Sigmoid colon (tissue), 7 donors: ENCODE results near the gene APC. TPM values are rescaled to one million over a fixed set of nuclear protein-coding genes. Genes with fewer than 3 reads are reported as not detected.

Experiments used
- DNase-seq: peaks from one replicate; pipeline ENCODE4 v3.0.0-alpha.2; 2019
- H3K27ac ChIP-seq, 4 donors: fragments of 200-600 bp; sonication (generic); one replicate each; pipeline ENCODE4 v1.5.1; 2016 to 2019; ENCODE audit warnings: mild to moderate bottlenecking in 1 of 4
- H3K27me3 ChIP-seq, 3 donors: fragments of 200-600 bp; sonication (generic); one replicate each; pipeline ENCODE4 v1.5.1; 2019; ENCODE audit warnings: mild to moderate bottlenecking in 1 of 3
- H3K36me3 ChIP-seq, 4 donors: fragments of 200-600 bp; sonication (generic); one replicate each; pipeline ENCODE4 v1.5.1; 2016 to 2019
- H3K4me1 ChIP-seq, 4 donors: fragments of 200-600 bp; sonication (generic); one replicate each; pipeline ENCODE4 v1.5.1; 2017 to 2019
- H3K4me3 ChIP-seq, 4 donors: fragments of 200-600 bp; sonication (generic); one replicate each; pipeline ENCODE4 v1.5.1; 2017 to 2019; ENCODE audit warnings: mild to moderate bottlenecking in 2 of 4, moderate library complexity in 1 of 4
- H3K9me3 ChIP-seq, 4 donors: fragments of 200-600 bp in 3 of 4; sonication (generic) in 3 of 4; one replicate each; pipeline versions ENCODE4 v1.5.1 to v1.6.1; 2013 to 2019
- EP300 ChIP-seq, 4 donors: sonication (generic); formaldehyde crosslinking; IDR thresholded peaks; one replicate each; pipeline ENCODE4 v1.6.1; 2017; ENCODE audit warnings: antibody characterized with exemption in 4 of 4
- POLR2A ChIP-seq, 2 donors: fragments of 450-650 bp; IDR thresholded peaks; one replicate each; pipeline ENCODE4 v1.6.1; 2016; ENCODE audit warnings: antibody characterized with exemption in 2 of 2, mild to moderate bottlenecking in 2 of 2, moderate library complexity in 2 of 2
- POLR2AphosphoS5 ChIP-seq, 4 donors: sonication (generic); formaldehyde crosslinking; IDR thresholded peaks; one replicate each; pipeline ENCODE4 v1.6.1; 2017; ENCODE audit warnings: antibody characterized with exemption in 4 of 4
- WGBS, 2 donors: extraction: QIAGEN DNeasy Blood & Tissue Kit; methylation state at CpG; one replicate each; pipeline ENCODE4 v1.1.7; 2013; 5-methylcytosine and 5-hydroxymethylcytosine counted together
- intact Hi-C: fragments of 100-400 bp; cut with DNase I; formaldehyde crosslinking; loops from one replicate; pipeline ENCODE4 v1.15.1; 2023
- polyA plus RNA-seq, 3 donors: library from polyadenylated mRNA; stranded (reverse); fragments of 200-250 nt; gene quantifications; one replicate each; pipeline ENCODE4 v1.2.3, GENCODE V29; 2013
- total RNA-seq, 4 donors: library from RNA; depleted of rRNA; stranded (reverse); fragments of >200 nt; gene quantifications; one replicate each; pipeline ENCODE4 v1.1.0, GENCODE V29; 2016
- TF ChIP-seq, protein P1 (sequence below), 4 experiments: fragments of 450-650 bp in 3 of 4; fragments of 200-600 bp in 1 of 4; IDR thresholded peaks; one replicate each; pipeline ENCODE4 v1.5.1; 2016 to 2019; ENCODE audit warnings: antibody characterized with exemption in 4 of 4, mild to moderate bottlenecking in 3 of 4, moderate library complexity in 2 of 4
- donor health status: healthy with polysubstance abuse.
- donor health status: Bipolar disorder and iron deficiency.
- donor health status: healthy.

The APC gene
- total RNA-seq (10 to 100 TPM; 46.1 to 81.4 (median 64.0) TPM), polyA plus RNA-seq (10 to 100 TPM in 1 of 3 donors, 1 to 10 TPM in 2; 2.4 to 10.4 (median 9.0) TPM)

DNA sequence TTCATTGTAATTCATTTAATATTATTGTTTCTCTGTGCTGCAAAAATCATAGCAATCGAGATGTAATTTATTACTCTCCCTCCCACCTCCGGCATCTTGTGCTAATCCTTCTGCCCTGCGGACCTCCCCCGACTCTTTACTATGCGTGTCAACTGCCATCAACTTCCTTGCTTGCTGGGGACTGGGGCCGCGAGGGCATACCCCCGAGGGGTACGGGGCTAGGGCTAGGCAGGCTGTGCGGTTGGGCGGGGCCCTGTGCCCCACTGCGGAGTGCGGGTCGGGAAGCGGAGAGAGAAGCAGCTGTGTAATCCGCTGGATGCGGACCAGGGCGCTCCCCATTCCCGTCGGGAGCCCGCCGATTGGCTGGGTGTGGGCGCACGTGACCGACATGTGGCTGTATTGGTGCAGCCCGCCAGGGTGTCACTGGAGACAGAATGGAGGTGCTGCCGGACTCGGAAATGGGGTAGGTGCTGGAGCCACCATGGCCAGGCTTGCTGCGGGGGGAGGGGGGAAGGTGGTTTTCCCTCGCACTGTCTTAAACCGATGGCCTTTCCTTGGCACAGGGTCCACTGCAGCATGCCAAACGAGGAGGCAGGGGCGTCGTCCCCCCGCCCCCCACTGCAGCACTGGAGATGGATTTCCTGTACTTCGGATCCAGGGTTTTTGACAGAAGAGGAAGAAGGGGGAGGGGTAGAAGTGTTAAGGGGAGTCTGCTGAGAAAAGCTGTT lies at the start of gene APC:
APC (plus strand) TSS at position 423 of the 728 bp plus-strand sequence. CDS start 17,006 bp downstream, outside the sequence.
- Histone ChIP-seq H3K27ac (peak within 1 kb of the TSS; percentile 73 to 85 (median 78)), H3K27me3 (no peaks in the 10 kb centered on the region), H3K36me3 (no peaks in the 10 kb centered on the region), H3K4me3 (peak within 1 kb of the TSS; percentile 54 to 67 (median 58)), H3K9me3 (no peaks in the 10 kb centered on the region), H3K4me1 (peaks cover 0 to 38% (median 13%) of the 10 kb centered on the region in 4 donors)
- intact Hi-C loops = loop anchor here (1.0 kb wide), 1 partner anchor 30 kb away; no protein-coding TSS in a partner anchor
- WGBS, 2 donors = 1 to 2% methylated on average over 36 of the region's 36 CpGs
- peak; percentile 97 for DNase-seq
- no peak for TF ChIP-seq EP300 (IDR thresholded peaks at IDR 0.05)
- peak in 1 of 2 donors; percentile 21 for TF ChIP-seq POLR2A (IDR thresholded peaks at IDR 0.05)
- TF ChIP-seq, protein P1, sequence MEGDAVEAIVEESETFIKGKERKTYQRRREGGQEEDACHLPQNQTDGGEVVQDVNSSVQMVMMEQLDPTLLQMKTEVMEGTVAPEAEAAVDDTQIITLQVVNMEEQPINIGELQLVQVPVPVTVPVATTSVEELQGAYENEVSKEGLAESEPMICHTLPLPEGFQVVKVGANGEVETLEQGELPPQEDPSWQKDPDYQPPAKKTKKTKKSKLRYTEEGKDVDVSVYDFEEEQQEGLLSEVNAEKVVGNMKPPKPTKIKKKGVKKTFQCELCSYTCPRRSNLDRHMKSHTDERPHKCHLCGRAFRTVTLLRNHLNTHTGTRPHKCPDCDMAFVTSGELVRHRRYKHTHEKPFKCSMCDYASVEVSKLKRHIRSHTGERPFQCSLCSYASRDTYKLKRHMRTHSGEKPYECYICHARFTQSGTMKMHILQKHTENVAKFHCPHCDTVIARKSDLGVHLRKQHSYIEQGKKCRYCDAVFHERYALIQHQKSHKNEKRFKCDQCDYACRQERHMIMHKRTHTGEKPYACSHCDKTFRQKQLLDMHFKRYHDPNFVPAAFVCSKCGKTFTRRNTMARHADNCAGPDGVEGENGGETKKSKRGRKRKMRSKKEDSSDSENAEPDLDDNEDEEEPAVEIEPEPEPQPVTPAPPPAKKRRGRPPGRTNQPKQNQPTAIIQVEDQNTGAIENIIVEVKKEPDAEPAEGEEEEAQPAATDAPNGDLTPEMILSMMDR (IDR thresholded peaks at IDR 0.05) = peak in 2 of 4 experiments; percentile 18 to 33
- TF ChIP-seq POLR2AphosphoS5 (IDR thresholded peaks at IDR 0.05) = peak; percentile 35 to 84 (median 69)

DNA sequence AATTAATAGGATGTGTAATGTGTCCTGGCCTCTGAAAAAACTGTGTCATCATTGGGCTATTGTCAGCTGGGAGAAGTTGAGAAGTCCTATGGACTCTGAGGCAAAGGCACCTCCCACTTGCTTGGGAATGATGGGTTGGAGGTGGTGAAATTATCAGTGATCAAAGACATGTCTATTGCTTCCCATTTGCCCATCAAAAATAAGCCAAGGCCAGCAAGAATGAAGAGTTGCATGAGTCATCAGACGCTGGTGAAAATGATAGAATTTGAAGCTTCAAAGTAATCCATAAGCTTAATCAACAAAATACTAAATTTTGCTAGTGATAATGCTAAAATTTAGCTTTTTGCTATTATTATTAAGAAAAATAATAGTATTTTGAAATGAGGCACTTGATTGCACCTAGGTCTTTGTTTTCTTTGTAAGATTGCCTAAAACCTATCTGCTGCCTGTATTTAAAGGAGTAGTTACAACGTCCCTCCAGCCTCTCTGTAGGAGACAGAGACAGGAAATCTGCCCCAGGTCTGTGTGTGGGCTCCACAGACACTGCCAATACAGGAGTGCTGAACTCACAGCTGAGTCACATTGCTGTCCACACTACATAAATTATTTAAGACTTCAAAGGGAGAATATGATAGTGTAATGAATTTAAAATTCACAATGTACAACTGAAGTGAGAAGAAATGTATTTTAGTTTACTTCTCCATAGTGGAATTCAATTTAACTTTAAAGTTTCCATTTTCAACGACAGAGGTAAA lies 48.4 kb upstream of the APC start:
- no peaks in the 10 kb centered on the region for H3K36me3 ChIP-seq
- TF ChIP-seq, protein P1 (IDR thresholded peaks at IDR 0.05) = no peak
- no peak for TF ChIP-seq POLR2AphosphoS5 (IDR thresholded peaks at IDR 0.05)
- TF ChIP-seq EP300 (IDR thresholded peaks at IDR 0.05) = no peak
- TF ChIP-seq POLR2A (IDR thresholded peaks at IDR 0.05) = no peak
- DNase-seq = no peak
- peaks cover 0 to 30% (median 13%) of the 10 kb centered on the region in 4 donors for H3K4me1 ChIP-seq
- WGBS, 2 donors = 58 to 69% methylated on average over 3 of the region's 3 CpGs
- no peaks in the 10 kb centered on the region for H3K27me3 ChIP-seq
- no peak overlapping the region for H3K27ac ChIP-seq
- no peak overlapping the region for H3K4me3 ChIP-seq
- intact Hi-C loops = no loop called here
- no peaks in the 10 kb centered on the region for H3K9me3 ChIP-seq

DNA sequence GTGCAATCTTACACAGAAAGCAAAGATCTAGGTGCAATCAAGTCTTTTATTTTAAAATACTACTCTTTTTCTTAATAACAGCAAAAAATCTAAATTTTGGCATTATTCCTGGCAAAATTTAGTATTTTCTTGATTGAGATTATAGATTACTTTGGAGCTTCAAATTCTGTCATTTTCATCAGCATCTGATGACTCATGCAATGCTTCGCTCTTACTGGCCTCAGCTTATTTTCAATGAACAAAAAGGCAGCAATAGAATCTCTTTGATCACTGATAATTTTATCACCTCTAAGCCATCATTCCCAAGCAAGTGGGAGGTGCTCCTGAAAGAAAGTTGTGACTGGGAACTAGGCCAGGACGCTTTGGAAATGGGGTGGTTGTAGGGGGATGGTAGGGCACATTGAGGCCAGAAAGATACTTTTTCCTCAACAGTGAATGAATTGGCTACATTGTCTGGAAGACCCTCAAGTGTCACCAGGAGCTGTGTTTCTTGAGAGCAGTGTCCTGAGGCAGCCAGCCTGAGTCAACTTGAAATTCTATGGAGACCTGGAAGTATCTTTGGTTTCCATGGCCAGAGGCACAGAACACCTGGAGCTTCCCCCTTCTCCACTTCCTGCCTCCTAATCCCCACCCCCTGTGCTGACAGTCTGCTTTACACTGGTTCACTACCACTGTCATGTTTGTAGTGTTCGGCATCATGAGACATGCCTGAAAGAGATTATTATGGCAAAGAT lies 46.9 kb upstream of the APC start:
- WGBS, 2 donors = 90 to 91% methylated on average over 3 of the region's 3 CpGs
- H3K27me3 ChIP-seq = no peaks in the 10 kb centered on the region

GRCh38 chr5:112691339-112691680 lies 46.4 kb upstream of the APC start:
- no peak overlapping the region for H3K27ac ChIP-seq
- H3K9me3 ChIP-seq = no peaks in the 10 kb centered on the region
- DNase-seq = no peak
- H3K27me3 ChIP-seq = no peaks in the 10 kb centered on the region
- peaks cover 0 to 11% (median 0%) of the 10 kb centered on the region in 4 donors for H3K4me1 ChIP-seq
- H3K4me3 ChIP-seq = no peak overlapping the region
- TF ChIP-seq POLR2A (IDR thresholded peaks at IDR 0.05) (no peak), POLR2AphosphoS5 (IDR thresholded peaks at IDR 0.05) (no peak), EP300 (IDR thresholded peaks at IDR 0.05) (no peak)
- TF ChIP-seq, protein P1 (IDR thresholded peaks at IDR 0.05) = no peak
- intact Hi-C loops = no loop called here
- H3K36me3 ChIP-seq = no peaks in the 10 kb centered on the region
- WGBS, 2 donors = 54 to 63% methylated on average over 1 of the region's 1 CpG

More for the DNA sequence above, 46.9 kb upstream of the APC start:
- DNase-seq = no peak
- TF ChIP-seq EP300 (IDR thresholded peaks at IDR 0.05) = no peak
- TF ChIP-seq POLR2A (IDR thresholded peaks at IDR 0.05) = no peak
- TF ChIP-seq POLR2AphosphoS5 (IDR thresholded peaks at IDR 0.05) = no peak
- TF ChIP-seq, protein P1 (IDR thresholded peaks at IDR 0.05) = no peak
- intact Hi-C loops = no loop called here
- Histone ChIP-seq H3K4me3 (no peak overlapping the region), H3K27ac (no peak overlapping the region), H3K9me3 (no peaks in the 10 kb centered on the region), H3K36me3 (no peaks in the 10 kb centered on the region), H3K4me1 (peaks cover 0 to 16% (median 2%) of the 10 kb centered on the region in 4 donors)
